Esophagus muscularis mucosa (tissue), 4 donors: ENCODE measurements around the gene DCAF11.

Experiments
- EP300 ChIP-seq: sonication (generic); formaldehyde crosslinking; IDR thresholded peaks from one replicate; pipeline ENCODE4 v1.6.1; 2017; ENCODE audit warnings: antibody characterized with exemption
- POLR2A ChIP-seq: fragments of 450-650 bp; IDR thresholded peaks from one replicate; pipeline ENCODE4 v1.6.1; 2017; ENCODE audit warnings: antibody characterized with exemption, moderate library complexity, mild to moderate bottlenecking, low read depth
- TF ChIP-seq, protein P1 (sequence below), 3 experiments: fragments of 200-600 bp in 2 of 3; fragments of 450-650 bp in 1 of 3; sonication (generic) in 2 of 3; IDR thresholded peaks; one replicate each; pipeline ENCODE4 v1.5.1; 2017 to 2019; ENCODE audit warnings: antibody characterized with exemption in 3 of 3, mild to moderate bottlenecking in 2 of 3, moderate library complexity in 1 of 3

DNA sequence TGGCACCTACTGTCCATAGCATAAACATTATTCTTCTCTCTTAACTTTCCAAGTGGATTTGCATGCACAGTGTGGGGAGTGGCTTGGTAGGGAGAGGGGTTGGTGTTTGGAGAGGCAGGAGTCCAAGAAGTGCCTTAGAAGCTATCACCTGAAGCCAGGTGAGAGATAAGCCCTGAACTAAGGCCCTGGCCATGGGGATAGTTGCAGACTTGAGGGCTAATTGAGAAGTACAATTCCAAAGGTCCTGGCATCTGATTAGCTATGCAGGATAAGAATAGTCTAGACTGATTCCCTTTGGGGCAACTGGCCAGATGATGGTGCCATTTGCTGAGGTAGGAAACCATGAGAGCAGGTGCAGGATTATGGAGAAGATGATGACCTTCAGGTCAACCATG is 22.5 kb upstream of the DCAF11 start:
- TF ChIP-seq, protein P1, sequence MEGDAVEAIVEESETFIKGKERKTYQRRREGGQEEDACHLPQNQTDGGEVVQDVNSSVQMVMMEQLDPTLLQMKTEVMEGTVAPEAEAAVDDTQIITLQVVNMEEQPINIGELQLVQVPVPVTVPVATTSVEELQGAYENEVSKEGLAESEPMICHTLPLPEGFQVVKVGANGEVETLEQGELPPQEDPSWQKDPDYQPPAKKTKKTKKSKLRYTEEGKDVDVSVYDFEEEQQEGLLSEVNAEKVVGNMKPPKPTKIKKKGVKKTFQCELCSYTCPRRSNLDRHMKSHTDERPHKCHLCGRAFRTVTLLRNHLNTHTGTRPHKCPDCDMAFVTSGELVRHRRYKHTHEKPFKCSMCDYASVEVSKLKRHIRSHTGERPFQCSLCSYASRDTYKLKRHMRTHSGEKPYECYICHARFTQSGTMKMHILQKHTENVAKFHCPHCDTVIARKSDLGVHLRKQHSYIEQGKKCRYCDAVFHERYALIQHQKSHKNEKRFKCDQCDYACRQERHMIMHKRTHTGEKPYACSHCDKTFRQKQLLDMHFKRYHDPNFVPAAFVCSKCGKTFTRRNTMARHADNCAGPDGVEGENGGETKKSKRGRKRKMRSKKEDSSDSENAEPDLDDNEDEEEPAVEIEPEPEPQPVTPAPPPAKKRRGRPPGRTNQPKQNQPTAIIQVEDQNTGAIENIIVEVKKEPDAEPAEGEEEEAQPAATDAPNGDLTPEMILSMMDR (IDR thresholded peaks at IDR 0.05) = no peak
- TF ChIP-seq EP300 (no peak), POLR2A (no peak)
